ENCODE data around the gene TOMM70.

GRCh38 chr3:100423611-100424010 lies 22.7 kb upstream of the TOMM70 start:
- no peak for TF ChIP-seq CTCF (IDR thresholded peaks at IDR 0.05)
- no peak for TF ChIP-seq SREBF2 (IDR thresholded peaks at IDR 0.05)
- no peak for TF ChIP-seq EP300 (IDR thresholded peaks at IDR 0.05)
- TF ChIP-seq SMC3 (IDR thresholded peaks at IDR 0.05), result no peak

Measured in A549 (cell line).